NCI-H2107 treated with DMSO at 0.1 percent for 48 hours (cell line): ENCODE measurements around the gene CCNA2.

Source experiments
- DNase-seq: peaks from one replicate; lab custom pipeline; 2025; ENCODE audit not compliant: unreplicated experiment; lab: John Stamatoyannopoulos, UW

The CCNA2 gene

DNA sequence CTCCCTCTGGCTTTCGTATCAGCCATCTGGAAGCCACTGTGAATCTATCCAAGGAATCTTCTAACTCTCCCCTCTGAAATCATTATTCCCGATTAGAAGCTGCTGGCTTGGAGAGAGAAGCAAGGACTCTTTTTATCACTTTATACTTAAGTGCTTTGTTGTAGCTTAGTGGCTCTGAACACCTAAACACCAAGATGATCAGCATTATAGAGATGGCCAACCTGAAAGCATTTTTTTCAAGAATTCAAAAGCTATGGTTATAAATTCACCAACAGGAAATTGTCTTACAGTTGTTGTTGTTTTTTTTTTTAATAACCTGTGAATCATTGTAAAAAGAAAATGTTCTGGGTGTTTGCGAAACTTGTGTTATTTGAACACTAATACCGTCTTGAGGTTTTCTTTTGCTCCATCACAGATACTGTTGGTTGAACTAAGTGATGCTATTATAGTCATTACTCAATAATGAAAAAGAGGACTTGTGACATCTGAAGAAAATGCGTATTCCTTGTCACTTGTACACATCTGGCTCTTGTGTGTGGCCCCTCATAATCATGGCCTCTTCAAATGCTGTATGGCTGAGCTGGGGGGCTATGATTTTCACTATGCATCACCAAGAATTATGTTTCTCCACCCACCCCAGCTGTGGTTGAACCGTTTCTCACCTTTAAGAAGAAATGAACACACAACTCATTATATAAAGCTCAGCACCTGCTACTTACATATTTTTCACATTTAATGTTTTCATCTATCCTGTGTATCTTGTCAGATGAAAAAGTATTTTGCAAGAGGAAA lies 46.9 kb downstream of the CCNA2 start:
- no peak for DNase-seq

DNA sequence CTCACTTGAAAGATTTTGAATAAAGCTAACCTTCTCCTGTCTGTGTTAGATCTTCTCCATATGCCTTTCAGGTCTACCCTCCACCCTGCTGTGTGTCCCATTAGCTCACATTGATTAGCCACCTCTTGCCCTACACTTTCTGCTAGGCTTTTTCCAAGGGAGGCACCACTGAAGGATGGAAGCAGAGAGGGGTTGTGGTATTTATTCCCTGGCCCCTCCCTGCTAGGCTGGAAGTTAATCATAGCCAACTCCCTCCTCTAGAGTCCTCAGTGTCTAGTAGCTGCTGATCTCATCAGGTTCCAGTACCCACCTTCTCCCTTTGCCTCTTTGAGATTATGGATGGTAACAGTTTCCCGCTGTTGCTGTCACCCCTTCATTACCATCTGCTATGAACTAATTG lies 49.8 kb downstream of the CCNA2 start:
- no peak for DNase-seq

DNA sequence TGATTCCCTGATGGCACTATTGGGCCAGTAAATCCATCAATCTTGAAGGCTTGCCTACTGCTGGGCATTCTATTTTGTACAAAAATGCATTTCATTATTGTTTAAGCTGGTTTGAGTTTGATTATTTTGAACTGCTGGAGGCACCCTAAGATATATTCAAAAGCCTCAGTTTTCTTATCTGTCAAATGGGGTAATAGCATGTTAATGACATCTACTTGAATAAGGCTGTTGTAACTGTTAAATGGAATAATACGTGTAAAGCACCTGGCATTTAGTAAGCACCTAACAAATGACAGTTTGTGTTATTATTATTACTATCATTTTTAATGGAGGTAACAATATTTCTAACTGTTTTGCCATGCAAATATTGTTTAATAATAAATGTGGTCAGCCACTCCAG lies 51.8 kb downstream of the CCNA2 start:
- DNase-seq, result no peak

DNA sequence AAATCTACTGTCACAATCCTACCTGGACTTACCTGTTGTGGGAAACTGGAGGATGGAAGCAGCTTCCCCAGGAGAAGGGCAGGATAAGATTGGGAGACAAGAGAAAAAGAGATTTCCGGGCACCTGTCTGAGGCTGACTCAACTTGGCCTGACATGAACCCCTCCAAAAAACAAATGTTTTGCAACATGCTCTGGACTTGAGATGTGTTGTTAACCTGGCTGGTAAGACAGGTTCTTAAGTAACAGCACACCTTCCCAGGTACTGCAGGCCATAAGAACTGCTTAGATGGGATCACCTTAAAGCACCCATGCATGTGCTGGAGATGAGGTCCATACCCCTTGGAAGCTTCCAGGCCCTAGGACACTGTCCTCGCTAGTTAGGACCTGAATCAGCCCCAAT lies 54.3 kb downstream of the CCNA2 start:
- no peak for DNase-seq

DNA sequence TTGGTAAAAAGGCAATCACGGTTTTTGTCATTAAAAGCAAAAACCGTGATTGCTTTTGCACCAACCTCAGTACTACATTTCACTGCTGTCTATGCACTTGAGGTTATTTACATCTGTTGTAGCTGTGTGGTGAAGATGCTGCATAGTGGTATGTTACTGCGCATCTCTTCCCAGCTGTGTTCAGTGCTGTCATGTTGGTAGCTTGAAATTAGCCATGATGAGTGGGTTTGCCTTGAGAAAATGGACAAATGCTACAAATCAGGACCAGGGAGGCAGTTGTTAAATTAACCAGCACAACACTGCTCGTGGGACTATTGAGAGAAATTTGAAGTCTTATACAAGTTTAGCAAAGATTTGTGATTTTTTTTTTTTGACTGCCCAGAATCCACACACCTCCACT lies 56.5 kb downstream of the CCNA2 start:
- no peak for DNase-seq
